Measurements from ENCODE around the gene TAT. TPM values are rescaled to one million over a fixed set of nuclear protein-coding genes. Genes with fewer than 3 reads are reported as not detected.

The TAT gene
- polyA plus RNA-seq, 1 donor from 2014 or later: not detected

DNA sequence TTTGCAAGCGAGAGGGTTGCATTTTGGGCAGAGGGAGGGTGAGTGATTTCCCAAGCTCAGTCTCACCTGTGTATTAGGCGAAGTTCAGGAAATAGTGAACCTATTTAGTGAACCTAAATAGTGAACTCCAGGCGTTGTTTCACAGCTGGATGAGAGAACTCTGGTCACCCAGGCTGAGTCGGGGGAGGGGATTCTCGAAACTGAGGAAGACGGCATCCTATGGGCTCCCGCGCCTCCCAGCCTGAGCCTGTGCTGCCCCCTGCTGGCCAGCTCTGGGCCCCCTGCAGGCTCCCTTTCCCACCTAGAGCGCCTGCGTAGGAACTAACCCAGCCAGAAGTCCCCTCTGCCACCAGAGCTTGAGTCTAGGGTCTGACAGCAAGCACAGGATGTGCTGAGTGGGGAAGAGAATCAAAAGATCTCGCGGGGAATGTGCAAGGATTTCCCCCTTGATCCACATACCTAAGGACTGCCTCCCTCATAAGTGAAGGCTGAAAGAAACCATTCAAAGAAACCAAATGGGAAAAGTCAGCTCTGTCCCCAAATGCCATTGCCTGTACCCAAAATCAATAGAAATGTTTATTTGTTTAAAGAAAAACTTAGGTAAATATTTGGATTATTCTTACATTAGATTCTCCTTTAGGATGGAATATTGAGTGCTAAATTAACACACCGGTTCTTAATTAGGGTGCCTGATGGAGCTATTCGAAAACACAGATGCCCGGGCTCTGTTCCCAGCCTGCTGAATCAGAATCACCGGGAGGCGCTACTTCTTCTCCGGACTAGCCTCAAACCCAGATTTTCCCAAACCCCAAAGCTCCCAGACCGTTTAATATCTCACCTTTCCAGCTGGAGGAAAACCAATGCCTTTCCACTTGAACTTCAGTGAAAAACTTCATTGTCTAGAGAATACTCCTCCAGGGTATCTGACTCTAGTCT is 34.3 kb upstream of the TAT start:
- Histone ChIP-seq H2AFZ (ENCODE audit: low read depth, low read length) (no peak overlapping the region), H3K4me2 (ENCODE audit: low read length) (no peak overlapping the region), H3K4me3 (ENCODE audit: low read length) (no peak overlapping the region), H3K9me3 (ENCODE audit: low read length) (no peaks in the 10 kb centered on the region), H3K27me3 (ENCODE audit: insufficient read depth, low read depth, low read length) (no peaks in the 10 kb centered on the region), H3K9me2 (ENCODE audit: insufficient read depth, low read length) (no peaks in the 10 kb centered on the region), H3K36me3 (ENCODE audit: insufficient read depth, low read length) (no peaks in the 10 kb centered on the region), H3K27ac (ENCODE audit: low read length) (no peak overlapping the region), H3K9ac (ENCODE audit: low read length) (no peak overlapping the region), H3F3A (ENCODE audit: insufficient read depth, low read length, poor library complexity, severe bottlenecking) (no peaks in the 10 kb centered on the region), H3K79me2 (replicated peaks; ENCODE audit: insufficient read depth, low read length) (no peaks in the 10 kb centered on the region), H4K20me1 (ENCODE audit: insufficient read depth) (no peaks in the 10 kb centered on the region)
- TF ChIP-seq, protein P1, sequence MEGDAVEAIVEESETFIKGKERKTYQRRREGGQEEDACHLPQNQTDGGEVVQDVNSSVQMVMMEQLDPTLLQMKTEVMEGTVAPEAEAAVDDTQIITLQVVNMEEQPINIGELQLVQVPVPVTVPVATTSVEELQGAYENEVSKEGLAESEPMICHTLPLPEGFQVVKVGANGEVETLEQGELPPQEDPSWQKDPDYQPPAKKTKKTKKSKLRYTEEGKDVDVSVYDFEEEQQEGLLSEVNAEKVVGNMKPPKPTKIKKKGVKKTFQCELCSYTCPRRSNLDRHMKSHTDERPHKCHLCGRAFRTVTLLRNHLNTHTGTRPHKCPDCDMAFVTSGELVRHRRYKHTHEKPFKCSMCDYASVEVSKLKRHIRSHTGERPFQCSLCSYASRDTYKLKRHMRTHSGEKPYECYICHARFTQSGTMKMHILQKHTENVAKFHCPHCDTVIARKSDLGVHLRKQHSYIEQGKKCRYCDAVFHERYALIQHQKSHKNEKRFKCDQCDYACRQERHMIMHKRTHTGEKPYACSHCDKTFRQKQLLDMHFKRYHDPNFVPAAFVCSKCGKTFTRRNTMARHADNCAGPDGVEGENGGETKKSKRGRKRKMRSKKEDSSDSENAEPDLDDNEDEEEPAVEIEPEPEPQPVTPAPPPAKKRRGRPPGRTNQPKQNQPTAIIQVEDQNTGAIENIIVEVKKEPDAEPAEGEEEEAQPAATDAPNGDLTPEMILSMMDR (IDR thresholded peaks at IDR 0.05; ENCODE audit: poor library complexity, severe bottlenecking): peak; percentile 86
- TF ChIP-seq POLR2AphosphoS5 (IDR thresholded peaks at IDR 0.05) (no peak), EZH2 (IDR thresholded peaks at IDR 0.05; ENCODE audit: borderline replicate concordance, insufficient read depth, low read length, poor library complexity, severe bottlenecking) (no peak), SMC3 (conservative IDR thresholded peaks at IDR 0.05; ENCODE audit: poor library complexity) (peak; percentile 75), TAF1 (IDR thresholded peaks at IDR 0.05; ENCODE audit: low read depth) (no peak), MXI1 (conservative IDR thresholded peaks at IDR 0.05; ENCODE audit: poor library complexity, severe bottlenecking) (no peak), RAD21 (conservative IDR thresholded peaks at IDR 0.05) (peak; percentile 81), EP300 (conservative IDR thresholded peaks at IDR 0.05; ENCODE audit: poor library complexity, severe bottlenecking) (no peak)
- TF ChIP-seq, protein P2, sequence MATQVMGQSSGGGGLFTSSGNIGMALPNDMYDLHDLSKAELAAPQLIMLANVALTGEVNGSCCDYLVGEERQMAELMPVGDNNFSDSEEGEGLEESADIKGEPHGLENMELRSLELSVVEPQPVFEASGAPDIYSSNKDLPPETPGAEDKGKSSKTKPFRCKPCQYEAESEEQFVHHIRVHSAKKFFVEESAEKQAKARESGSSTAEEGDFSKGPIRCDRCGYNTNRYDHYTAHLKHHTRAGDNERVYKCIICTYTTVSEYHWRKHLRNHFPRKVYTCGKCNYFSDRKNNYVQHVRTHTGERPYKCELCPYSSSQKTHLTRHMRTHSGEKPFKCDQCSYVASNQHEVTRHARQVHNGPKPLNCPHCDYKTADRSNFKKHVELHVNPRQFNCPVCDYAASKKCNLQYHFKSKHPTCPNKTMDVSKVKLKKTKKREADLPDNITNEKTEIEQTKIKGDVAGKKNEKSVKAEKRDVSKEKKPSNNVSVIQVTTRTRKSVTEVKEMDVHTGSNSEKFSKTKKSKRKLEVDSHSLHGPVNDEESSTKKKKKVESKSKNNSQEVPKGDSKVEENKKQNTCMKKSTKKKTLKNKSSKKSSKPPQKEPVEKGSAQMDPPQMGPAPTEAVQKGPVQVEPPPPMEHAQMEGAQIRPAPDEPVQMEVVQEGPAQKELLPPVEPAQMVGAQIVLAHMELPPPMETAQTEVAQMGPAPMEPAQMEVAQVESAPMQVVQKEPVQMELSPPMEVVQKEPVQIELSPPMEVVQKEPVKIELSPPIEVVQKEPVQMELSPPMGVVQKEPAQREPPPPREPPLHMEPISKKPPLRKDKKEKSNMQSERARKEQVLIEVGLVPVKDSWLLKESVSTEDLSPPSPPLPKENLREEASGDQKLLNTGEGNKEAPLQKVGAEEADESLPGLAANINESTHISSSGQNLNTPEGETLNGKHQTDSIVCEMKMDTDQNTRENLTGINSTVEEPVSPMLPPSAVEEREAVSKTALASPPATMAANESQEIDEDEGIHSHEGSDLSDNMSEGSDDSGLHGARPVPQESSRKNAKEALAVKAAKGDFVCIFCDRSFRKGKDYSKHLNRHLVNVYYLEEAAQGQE (IDR thresholded peaks at IDR 0.05; ENCODE audit: borderline replicate concordance): no peak

DNA sequence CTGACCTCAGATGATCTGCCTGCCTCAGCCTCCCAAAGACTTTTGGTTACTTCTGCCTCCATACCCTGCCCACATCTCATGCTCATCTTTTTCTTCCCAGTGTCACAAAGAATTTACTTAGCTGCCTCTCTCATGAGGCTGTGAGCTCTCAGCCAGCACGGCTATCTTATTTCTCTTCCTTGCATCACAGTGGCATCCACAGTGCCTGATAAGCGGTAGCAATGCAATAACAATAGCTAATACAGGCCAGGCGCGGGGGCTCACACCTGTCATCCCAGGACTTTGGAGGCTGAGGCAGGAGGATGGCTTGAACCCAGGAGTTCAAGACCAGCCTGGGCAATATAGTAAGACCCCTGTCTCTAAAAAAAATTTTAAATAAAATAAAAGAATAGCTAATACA is 33.6 kb upstream of the TAT start:
- Histone ChIP-seq H3K9me3 (ENCODE audit: low read length) (no peaks in the 10 kb centered on the region), H3K27me3 (ENCODE audit: insufficient read depth, low read depth, low read length) (no peaks in the 10 kb centered on the region), H3K4me2 (ENCODE audit: low read length) (no peak overlapping the region), H3K4me3 (ENCODE audit: low read length) (no peak overlapping the region), H3K36me3 (ENCODE audit: insufficient read depth, low read length) (no peaks in the 10 kb centered on the region), H3F3A (ENCODE audit: insufficient read depth, low read length, poor library complexity, severe bottlenecking) (no peaks in the 10 kb centered on the region), H4K20me1 (ENCODE audit: insufficient read depth) (no peaks in the 10 kb centered on the region), H2AFZ (ENCODE audit: low read depth, low read length) (no peak overlapping the region), H3K27ac (ENCODE audit: low read length) (no peak overlapping the region), H3K79me2 (replicated peaks; ENCODE audit: insufficient read depth, low read length) (no peaks in the 10 kb centered on the region), H3K9me2 (ENCODE audit: insufficient read depth, low read length) (no peaks in the 10 kb centered on the region), H3K9ac (ENCODE audit: low read length) (no peak overlapping the region)
- TF ChIP-seq RAD21 (conservative IDR thresholded peaks at IDR 0.05) (no peak), MXI1 (conservative IDR thresholded peaks at IDR 0.05; ENCODE audit: poor library complexity, severe bottlenecking) (no peak), TAF1 (IDR thresholded peaks at IDR 0.05; ENCODE audit: low read depth) (no peak), POLR2AphosphoS5 (IDR thresholded peaks at IDR 0.05) (no peak), EZH2 (IDR thresholded peaks at IDR 0.05; ENCODE audit: borderline replicate concordance, insufficient read depth, low read length, poor library complexity, severe bottlenecking) (no peak), EP300 (conservative IDR thresholded peaks at IDR 0.05; ENCODE audit: poor library complexity, severe bottlenecking) (no peak), SMC3 (conservative IDR thresholded peaks at IDR 0.05; ENCODE audit: poor library complexity) (no peak)
- TF ChIP-seq, protein P2 (IDR thresholded peaks at IDR 0.05; ENCODE audit: borderline replicate concordance): no peak
- TF ChIP-seq, protein P1 (IDR thresholded peaks at IDR 0.05; ENCODE audit: poor library complexity, severe bottlenecking): no peak

All from neural cell (in vitro differentiated cells).